ENCODE results near the gene DNAJC5G.

Gene DNAJC5G

GRCh38 chr2:27285481-27285880 lies 10.2 kb downstream of the DNAJC5G start:
- no peak for TF ChIP-seq CEBPB (IDR thresholded peaks at IDR 0.05)
- TF ChIP-seq ZBTB7A (IDR thresholded peaks at IDR 0.05; ENCODE audit: low read depth): no peak
- TF ChIP-seq MAX (IDR thresholded peaks at IDR 0.05): no peak
- TF ChIP-seq TEAD4 (IDR thresholded peaks at IDR 0.05): no peak
- no peak for TF ChIP-seq FOXM1 (IDR thresholded peaks at IDR 0.05; ENCODE audit: borderline replicate concordance, low read depth)
- no peak for TF ChIP-seq CREB1 (IDR thresholded peaks at IDR 0.05; ENCODE audit: low read depth)
- no peak for TF ChIP-seq REST (IDR thresholded peaks at IDR 0.05; ENCODE audit: low read depth)
- no peak for TF ChIP-seq EP300 (IDR thresholded peaks at IDR 0.05; ENCODE audit: borderline replicate concordance)
- no peak for TF ChIP-seq USF1 (IDR thresholded peaks at IDR 0.05)
- TF ChIP-seq RAD21 (IDR thresholded peaks at IDR 0.05; ENCODE audit: low read depth): no peak
- TF ChIP-seq YY1 (IDR thresholded peaks at IDR 0.05; ENCODE audit: low read depth): no peak
- TF ChIP-seq TCF12 (IDR thresholded peaks at IDR 0.05; ENCODE audit: low read depth): no peak
- TF ChIP-seq EGR1 (IDR thresholded peaks at IDR 0.05): no peak

- no peak for TF ChIP-seq CREB1 (IDR thresholded peaks at IDR 0.05; ENCODE audit: low read depth)
- no peak for TF ChIP-seq MAX (IDR thresholded peaks at IDR 0.05)
- TF ChIP-seq REST (IDR thresholded peaks at IDR 0.05; ENCODE audit: low read depth): no peak
- no peak for TF ChIP-seq NFIC (IDR thresholded peaks at IDR 0.05)
- TF ChIP-seq TCF12 (IDR thresholded peaks at IDR 0.05; ENCODE audit: low read depth): no peak
- TF ChIP-seq YY1 (IDR thresholded peaks at IDR 0.05; ENCODE audit: low read depth): no peak
- no peak for TF ChIP-seq TAF1 (IDR thresholded peaks at IDR 0.05; ENCODE audit: low read depth)
- TF ChIP-seq RAD21 (IDR thresholded peaks at IDR 0.05; ENCODE audit: low read depth): no peak
- no peak for TF ChIP-seq EP300 (IDR thresholded peaks at IDR 0.05; ENCODE audit: borderline replicate concordance)
- TF ChIP-seq USF1 (IDR thresholded peaks at IDR 0.05): no peak
- no peak for TF ChIP-seq EGR1 (IDR thresholded peaks at IDR 0.05)
- no peak for TF ChIP-seq CEBPB (IDR thresholded peaks at IDR 0.05)
- TF ChIP-seq ZBTB7A (IDR thresholded peaks at IDR 0.05; ENCODE audit: low read depth): no peak
- no peak for TF ChIP-seq TEAD4 (IDR thresholded peaks at IDR 0.05)
- no peak for TF ChIP-seq FOXM1 (IDR thresholded peaks at IDR 0.05; ENCODE audit: borderline replicate concordance, low read depth)
Measured at GRCh38 chr2:27288610-27289009, 13.4 kb downstream of the DNAJC5G start.

GRCh38 chr2:27290549-27290948 lies 15.3 kb downstream of the DNAJC5G start:
- TF ChIP-seq EP300 (IDR thresholded peaks at IDR 0.05; ENCODE audit: borderline replicate concordance) (no peak), EGR1 (IDR thresholded peaks at IDR 0.05) (no peak), REST (IDR thresholded peaks at IDR 0.05; ENCODE audit: low read depth) (no peak), TCF12 (IDR thresholded peaks at IDR 0.05; ENCODE audit: low read depth) (no peak), ZBTB7A (IDR thresholded peaks at IDR 0.05; ENCODE audit: low read depth) (no peak), NFIC (IDR thresholded peaks at IDR 0.05) (no peak), TEAD4 (IDR thresholded peaks at IDR 0.05) (no peak)

GRCh38 chr2:27291865-27292264 lies 16.6 kb downstream of the DNAJC5G start:
- no peak for TF ChIP-seq ZBTB7A (IDR thresholded peaks at IDR 0.05; ENCODE audit: low read depth)
- peak; percentile 49 for TF ChIP-seq RAD21 (IDR thresholded peaks at IDR 0.05; ENCODE audit: low read depth)

GRCh38 chr2:27294928-27295327 lies 19.7 kb downstream of the DNAJC5G start:
- TF ChIP-seq USF1 (IDR thresholded peaks at IDR 0.05) (no peak), RAD21 (IDR thresholded peaks at IDR 0.05; ENCODE audit: low read depth) (no peak), TEAD4 (IDR thresholded peaks at IDR 0.05) (no peak), MAX (IDR thresholded peaks at IDR 0.05) (no peak), NFIC (IDR thresholded peaks at IDR 0.05) (no peak)
